Raji (cell line): ENCODE measurements around the gene HTRA1.

Source experiments
- POLR2A ChIP-seq: IDR thresholded peaks from 2 replicates; pipeline ENCODE4 v1.6.1; 2011; ENCODE audit warnings: low read depth, low read length, control low read depth; ENCODE audit not compliant: insufficient read depth

HTRA1 gene

GRCh38 chr10:122513053-122513452 lies 51.7 kb downstream of the HTRA1 start:
- no peak for TF ChIP-seq POLR2A

GRCh38 chr10:122514045-122514840 lies 52.9 kb downstream of the HTRA1 start:
- TF ChIP-seq POLR2A = no peak

- no peak for TF ChIP-seq POLR2A
These were observed 53.7 kb downstream of the HTRA1 start for GRCh38 chr10:122515022-122515424.

- TF ChIP-seq POLR2A = no peak
These were observed 54.4 kb downstream of the HTRA1 start for GRCh38 chr10:122515588-122516231.

GRCh38 chr10:122516734-122517133 lies 55.4 kb downstream of the HTRA1 start:
- no peak for TF ChIP-seq POLR2A

- no peak for TF ChIP-seq POLR2A
These were observed 57.8 kb downstream of the HTRA1 start for GRCh38 chr10:122519144-122519543.

- TF ChIP-seq POLR2A = no peak
These were observed 58.5 kb downstream of the HTRA1 start for GRCh38 chr10:122519873-122520272.

GRCh38 chr10:122521011-122521410 lies 59.7 kb downstream of the HTRA1 start:
- no peak for TF ChIP-seq POLR2A

GRCh38 chr10:122524811-122525210 lies 63.5 kb downstream of the HTRA1 start:
- TF ChIP-seq POLR2A = no peak

GRCh38 chr10:122525788-122526187 lies 64.4 kb downstream of the HTRA1 start:
- TF ChIP-seq POLR2A = no peak

- TF ChIP-seq POLR2A = no peak
These were observed 65.5 kb downstream of the HTRA1 start for GRCh38 chr10:122526892-122527291.

- no peak for TF ChIP-seq POLR2A
These were observed 68.8 kb downstream of the HTRA1 start for GRCh38 chr10:122530177-122530576.

- TF ChIP-seq POLR2A = no peak
These were observed 69.9 kb downstream of the HTRA1 start for GRCh38 chr10:122531261-122531660.

- TF ChIP-seq POLR2A = no peak
These were observed 70.6 kb downstream of the HTRA1 start for GRCh38 chr10:122531939-122532338.

- no peak for TF ChIP-seq POLR2A
These were observed 71.4 kb downstream of the HTRA1 start for GRCh38 chr10:122532601-122533296.

- TF ChIP-seq POLR2A = no peak
These were observed 76.2 kb downstream of the HTRA1 start for GRCh38 chr10:122537545-122537944.

GRCh38 chr10:122541541-122542002 lies 80.2 kb downstream of the HTRA1 start:
- no peak for TF ChIP-seq POLR2A
